Measurements from ENCODE around the gene ZNF681.

Gene ZNF681

GRCh38 chr19:23772675-23773063 is 14.0 kb upstream of the ZNF681 start:
- Histone ChIP-seq H3K4me3 (ENCODE audit: low read length) (no peak overlapping the region), H3K27ac (ENCODE audit: low read depth, low read length) (no peak overlapping the region), H4K20me1 (ENCODE audit: control insufficient read depth, insufficient read depth, low read depth, low read length) (no peaks in the 10 kb centered on the region), H3K79me2 (ENCODE audit: control insufficient read depth, low read length) (no peaks in the 10 kb centered on the region), H3K9me2 (replicated peaks; ENCODE audit: control insufficient read depth, low read length) (no peaks in the 10 kb centered on the region), H3F3A (ENCODE audit: control insufficient read depth, insufficient read depth) (no peaks in the 10 kb centered on the region), H3K36me3 (ENCODE audit: control insufficient read depth, low read length) (no peaks in the 10 kb centered on the region), H3K27me3 (ENCODE audit: control insufficient read depth, low read length) (no peaks in the 10 kb centered on the region), H3K4me1 (ENCODE audit: control insufficient read depth, low read length) (no peaks in the 10 kb centered on the region), H3K4me2 (ENCODE audit: low read length) (no peak overlapping the region), H3K9me3 (ENCODE audit: control insufficient read depth, insufficient read depth, low read length) (no peaks in the 10 kb centered on the region; the same call in 1 of the 2 replicates)
- TF ChIP-seq EZH2phosphoT487 (IDR thresholded peaks at IDR 0.05; ENCODE audit: borderline replicate concordance, low read length) (no peak), CTCF (IDR thresholded peaks at IDR 0.05; ENCODE audit: low read depth, low read length, poor library complexity, severe bottlenecking) (no peak)

- no peaks in the 10 kb centered on the region for H3K36me3 ChIP-seq (ENCODE audit: control insufficient read depth, low read length)
- H3K4me3 ChIP-seq (ENCODE audit: low read length), result no peak overlapping the region
- H3K4me1 ChIP-seq (ENCODE audit: control insufficient read depth, low read length), result no peaks in the 10 kb centered on the region
- TF ChIP-seq EZH2phosphoT487 (IDR thresholded peaks at IDR 0.05; ENCODE audit: borderline replicate concordance, low read length) (no peak), CTCF (IDR thresholded peaks at IDR 0.05; ENCODE audit: low read depth, low read length, poor library complexity, severe bottlenecking) (no peak)
- H3K27ac ChIP-seq (ENCODE audit: low read depth, low read length), result no peak overlapping the region
- H3F3A ChIP-seq (ENCODE audit: control insufficient read depth, insufficient read depth), result no peaks in the 10 kb centered on the region
- H4K20me1 ChIP-seq (ENCODE audit: control insufficient read depth, insufficient read depth, low read depth, low read length), result no peaks in the 10 kb centered on the region
- H3K27me3 ChIP-seq (ENCODE audit: control insufficient read depth, low read length), result no peaks in the 10 kb centered on the region
- H3K9me3 ChIP-seq (ENCODE audit: control insufficient read depth, insufficient read depth, low read length), result no peaks in the 10 kb centered on the region; the same call in 1 of the 2 replicates
- H3K9me2 ChIP-seq (replicated peaks; ENCODE audit: control insufficient read depth, low read length), result no peaks in the 10 kb centered on the region
- no peaks in the 10 kb centered on the region for H3K79me2 ChIP-seq (ENCODE audit: control insufficient read depth, low read length)
- no peak overlapping the region for H3K4me2 ChIP-seq (ENCODE audit: low read length)
Observed at GRCh38 chr19:23771761-23772674, 13.3 kb upstream of the ZNF681 start.

GRCh38 chr19:23771316-23771715 is 12.6 kb upstream of the ZNF681 start:
- TF ChIP-seq EZH2phosphoT487 (IDR thresholded peaks at IDR 0.05; ENCODE audit: borderline replicate concordance, low read length), result no peak
- no peak for TF ChIP-seq CTCF (IDR thresholded peaks at IDR 0.05; ENCODE audit: low read depth, low read length, poor library complexity, severe bottlenecking)
- H3K27me3 ChIP-seq (ENCODE audit: control insufficient read depth, low read length), result no peaks in the 10 kb centered on the region
- H3F3A ChIP-seq (ENCODE audit: control insufficient read depth, insufficient read depth), result no peaks in the 10 kb centered on the region
- no peaks in the 10 kb centered on the region; the same call in 1 of the 2 replicates for H3K9me3 ChIP-seq (ENCODE audit: control insufficient read depth, insufficient read depth, low read length)
- no peaks in the 10 kb centered on the region for H3K9me2 ChIP-seq (replicated peaks; ENCODE audit: control insufficient read depth, low read length)
- no peaks in the 10 kb centered on the region for H3K79me2 ChIP-seq (ENCODE audit: control insufficient read depth, low read length)
- H4K20me1 ChIP-seq (ENCODE audit: control insufficient read depth, insufficient read depth, low read depth, low read length), result no peaks in the 10 kb centered on the region
- no peak overlapping the region for H3K27ac ChIP-seq (ENCODE audit: low read depth, low read length)
- no peak overlapping the region for H3K4me2 ChIP-seq (ENCODE audit: low read length)
- no peaks in the 10 kb centered on the region for H3K36me3 ChIP-seq (ENCODE audit: control insufficient read depth, low read length)
- H3K4me3 ChIP-seq (ENCODE audit: low read length), result no peak overlapping the region
- no peaks in the 10 kb centered on the region for H3K4me1 ChIP-seq (ENCODE audit: control insufficient read depth, low read length)
